Neural progenitor cell (in vitro differentiated cells): ENCODE data around the gene IQGAP2. TPM values are rescaled to one million over a fixed set of nuclear protein-coding genes. Genes with fewer than 3 reads are reported as not detected.

Source experiments
- DNase-seq: peaks from one replicate; pipeline ENCODE4 v3.0.0-alpha.2; 2016; ENCODE audit warnings: low spot score
- H2AFZ ChIP-seq: fragments of 200-600 bp; sonication (generic); replicated peaks from 2 replicates; pipeline ENCODE4 v1.6.1; 2016; ENCODE audit warnings: antibody characterized with exemption
- H3F3A ChIP-seq: fragments of 200-600 bp; sonication (generic); 2 replicates; pipeline ENCODE4 v1.6.1; 2016; ENCODE audit warnings: antibody characterized with exemption, low read depth
- H3K27ac ChIP-seq: fragments of 200-600 bp; sonication (generic); 2 replicates; pipeline ENCODE4 v1.5.1; 2016; ENCODE audit warnings: mild to moderate bottlenecking
- H3K27me3 ChIP-seq: fragments of 200-600 bp; sonication (generic); 2 replicates; pipeline ENCODE4 v1.6.1; 2016; ENCODE audit warnings: mild to moderate bottlenecking, moderate library complexity
- H3K36me3 ChIP-seq: fragments of 200-600 bp; sonication (generic); 2 replicates; pipeline ENCODE4 v1.5.1; 2016
- H3K4me1 ChIP-seq: fragments of 200-600 bp; sonication (generic); 2 replicates; pipeline ENCODE4 v1.6.1; 2016; ENCODE audit warnings: mixed run types
- H3K4me2 ChIP-seq: fragments of 200-600 bp; sonication (generic); 2 replicates; pipeline ENCODE4 v1.6.1; 2016
- H3K4me3 ChIP-seq: fragments of 200-600 bp; sonication (generic); 2 replicates; pipeline ENCODE4 v1.5.1; 2016
- H3K79me2 ChIP-seq: fragments of 200-600 bp; sonication (generic); 2 replicates; pipeline ENCODE4 v1.6.1; 2016; ENCODE audit warnings: low read depth
- H3K9ac ChIP-seq: fragments of 200-600 bp; sonication (generic); 2 replicates; pipeline ENCODE4 v1.6.1; 2016
- H3K9me3 ChIP-seq: fragments of 200-600 bp; sonication (generic); 2 replicates; pipeline ENCODE4 v1.5.1; 2016; ENCODE audit warnings: low read depth
- H4K20me1 ChIP-seq: fragments of 200-600 bp; sonication (generic); 2 replicates; pipeline ENCODE4 v1.6.1; 2016; ENCODE audit warnings: low read depth
- H3K27ac Mint-ChIP-seq: 3 replicates; pipeline ENCODE4 v1.8.0; 2021; ENCODE audit warnings: mixed read lengths
- H3K27me3 Mint-ChIP-seq: 2 replicates; pipeline ENCODE4 v1.8.0; 2022; ENCODE audit warnings: low read depth, mild to moderate bottlenecking, inconsistent platforms, moderate library complexity, mixed read lengths; ENCODE audit not compliant: insufficient read depth
- H3K36me3 Mint-ChIP-seq: 3 replicates; pipeline ENCODE4 v1.8.0; 2021; ENCODE audit warnings: mixed read lengths
- H3K4me1 Mint-ChIP-seq: 3 replicates; pipeline ENCODE4 v1.8.0; 2021; ENCODE audit warnings: mixed read lengths
- H3K4me3 Mint-ChIP-seq: 3 replicates; pipeline ENCODE4 v1.8.0; 2021; ENCODE audit warnings: mild to moderate bottlenecking, moderate library complexity, mixed read lengths
- H3K9me3 Mint-ChIP-seq: 3 replicates; pipeline ENCODE4 v1.8.0; 2020; ENCODE audit warnings: mixed read lengths
- CTCF ChIP-seq: fragments of 200-600 bp; sonication (generic); IDR thresholded peaks from 2 replicates; pipeline ENCODE4 v1.5.1; 2017; ENCODE audit warnings: antibody characterized with exemption, mild to moderate bottlenecking
- EZH2 ChIP-seq: fragments of 200-600 bp; sonication (generic); IDR thresholded peaks from 2 replicates; pipeline ENCODE4 v1.6.1; 2017; ENCODE audit warnings: antibody characterized with exemption, mild to moderate bottlenecking, moderate library complexity
- EZH2phosphoT487 ChIP-seq: fragments of 200-600 bp; sonication (generic); IDR thresholded peaks from 2 replicates; pipeline ENCODE4 v1.6.1; 2017; ENCODE audit warnings: antibody characterized with exemption
- total RNA-seq: library from RNA; depleted of rRNA; stranded (reverse); fragments of >200 nt; gene quantifications from 2 replicates; pipeline ENCODE4 v1.2.3, GENCODE V29; 2015; ENCODE audit warnings: low replicate concordance

IQGAP2 gene
- total RNA-seq, 1 donor from 2014 or later = 37.7 TPM

DNA sequence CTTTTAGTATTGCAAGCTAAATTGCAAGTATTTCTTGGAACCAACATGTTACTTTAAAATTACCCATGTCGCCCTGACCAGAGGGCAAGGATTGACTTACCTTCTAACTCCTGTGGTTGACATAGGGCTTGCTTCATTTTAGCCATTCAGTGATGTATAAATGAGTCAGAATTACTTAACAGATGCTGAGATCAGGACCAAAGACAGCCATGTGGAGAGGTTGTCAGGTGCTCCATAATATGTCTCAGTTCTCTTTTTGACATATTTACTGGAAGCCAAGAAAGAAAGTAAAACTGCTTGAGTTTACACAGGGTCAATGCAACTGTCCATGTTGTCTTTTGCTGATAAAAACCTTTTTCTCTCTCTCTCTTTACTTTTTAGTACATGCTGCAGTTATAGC lies 186.9 kb downstream of the IQGAP2 start:
- no peak overlapping the region for H3K4me2 ChIP-seq
- H3K27me3 ChIP-seq = no peaks in the 10 kb centered on the region
- no peak overlapping the region for H2AFZ ChIP-seq
- no peak overlapping the region for H3K27ac Mint-ChIP-seq
- H3K4me3 ChIP-seq = no peak overlapping the region
- TF ChIP-seq CTCF = no peak
- no peak for TF ChIP-seq EZH2
- TF ChIP-seq EZH2phosphoT487 = no peak
- no peaks in the 10 kb centered on the region for H4K20me1 ChIP-seq
- H3K4me1 Mint-ChIP-seq = no peaks in the 10 kb centered on the region
- H3K4me3 Mint-ChIP-seq = no peak overlapping the region
- H3K9me3 Mint-ChIP-seq = no peaks in the 10 kb centered on the region
- H3K36me3 Mint-ChIP-seq = peaks cover 4% of the 10 kb centered on the region
- no peak overlapping the region for H3K27ac ChIP-seq
- no peak for DNase-seq
- H3F3A ChIP-seq = no peaks in the 10 kb centered on the region
- H3K9me3 ChIP-seq = no peaks in the 10 kb centered on the region
- no peaks in the 10 kb centered on the region for H3K36me3 ChIP-seq
- H3K9ac ChIP-seq = no peak overlapping the region
- H3K27me3 Mint-ChIP-seq = no peaks in the 10 kb centered on the region
- H3K4me1 ChIP-seq = no peaks in the 10 kb centered on the region
- H3K79me2 ChIP-seq = no peaks in the 10 kb centered on the region

- Histone ChIP-seq H3K9ac (no peak overlapping the region), H3K4me2 (no peak overlapping the region), H3F3A (no peaks in the 10 kb centered on the region), H4K20me1 (no peaks in the 10 kb centered on the region), H3K9me3 (no peaks in the 10 kb centered on the region), H3K27me3 (no peaks in the 10 kb centered on the region), H3K79me2 (no peaks in the 10 kb centered on the region), H3K27ac (no peak overlapping the region), H3K36me3 (no peaks in the 10 kb centered on the region), H2AFZ (no peak overlapping the region), H3K4me3 (no peak overlapping the region), H3K4me1 (no peaks in the 10 kb centered on the region)
- Mint-ChIP-seq H3K36me3 (peaks cover 4% of the 10 kb centered on the region), H3K4me1 (no peaks in the 10 kb centered on the region), H3K4me3 (no peak overlapping the region), H3K27ac (no peak overlapping the region), H3K9me3 (no peaks in the 10 kb centered on the region), H3K27me3 (no peaks in the 10 kb centered on the region)
- no peak for TF ChIP-seq EZH2
- TF ChIP-seq CTCF = no peak
- no peak for TF ChIP-seq EZH2phosphoT487
- DNase-seq = no peak
Measured at GRCh38 chr5:76591366-76591765, 188.3 kb downstream of the IQGAP2 start.

DNA sequence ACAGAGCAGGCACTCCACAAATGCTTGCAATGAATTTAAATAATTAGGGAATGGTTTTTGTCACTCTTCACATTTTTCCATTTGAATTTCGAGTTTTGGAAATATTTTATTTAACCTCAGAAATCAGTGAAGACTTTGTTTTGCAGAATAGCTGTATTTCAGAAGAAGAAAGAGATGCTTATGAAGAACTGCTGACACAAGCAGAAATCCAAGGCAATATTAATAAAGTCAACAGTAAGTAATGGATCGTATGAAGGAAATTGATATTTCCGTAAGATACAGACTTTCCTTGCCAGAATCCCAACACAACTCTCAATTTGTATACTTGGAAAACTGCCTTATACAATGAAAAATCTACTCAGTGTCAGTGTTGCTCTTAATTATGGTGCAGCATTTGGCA lies 189.6 kb downstream of the IQGAP2 start:
- Mint-ChIP-seq H3K27ac (no peak overlapping the region), H3K4me3 (no peak overlapping the region), H3K9me3 (no peaks in the 10 kb centered on the region), H3K36me3 (peaks cover 4% of the 10 kb centered on the region), H3K27me3 (no peaks in the 10 kb centered on the region), H3K4me1 (no peaks in the 10 kb centered on the region)
- no peaks in the 10 kb centered on the region for H4K20me1 ChIP-seq
- H2AFZ ChIP-seq = no peak overlapping the region
- H3K27ac ChIP-seq = no peak overlapping the region
- H3K36me3 ChIP-seq = no peaks in the 10 kb centered on the region
- no peak overlapping the region for H3K9ac ChIP-seq
- H3K4me2 ChIP-seq = no peak overlapping the region
- H3K27me3 ChIP-seq = no peaks in the 10 kb centered on the region
- H3K9me3 ChIP-seq = no peaks in the 10 kb centered on the region
- no peak overlapping the region for H3K4me3 ChIP-seq
- no peaks in the 10 kb centered on the region for H3F3A ChIP-seq
- no peak for DNase-seq
- TF ChIP-seq EZH2phosphoT487 = no peak
- TF ChIP-seq EZH2 = no peak
- no peak for TF ChIP-seq CTCF
- H3K4me1 ChIP-seq = no peaks in the 10 kb centered on the region
- H3K79me2 ChIP-seq = no peaks in the 10 kb centered on the region

- Mint-ChIP-seq H3K27ac (no peak overlapping the region), H3K27me3 (no peaks in the 10 kb centered on the region), H3K4me3 (no peak overlapping the region), H3K4me1 (no peaks in the 10 kb centered on the region), H3K36me3 (peaks cover 4% of the 10 kb centered on the region), H3K9me3 (no peaks in the 10 kb centered on the region)
- H3K4me1 ChIP-seq = no peaks in the 10 kb centered on the region
- H3K9ac ChIP-seq = no peak overlapping the region
- DNase-seq = no peak
- no peaks in the 10 kb centered on the region for H3K9me3 ChIP-seq
- H3K79me2 ChIP-seq = no peaks in the 10 kb centered on the region
- no peak for TF ChIP-seq CTCF
- TF ChIP-seq EZH2phosphoT487 = no peak
- H3K27me3 ChIP-seq = no peaks in the 10 kb centered on the region
- no peaks in the 10 kb centered on the region for H4K20me1 ChIP-seq
- H3K4me2 ChIP-seq = no peak overlapping the region
- no peaks in the 10 kb centered on the region for H3F3A ChIP-seq
- no peak overlapping the region for H2AFZ ChIP-seq
- H3K4me3 ChIP-seq = no peak overlapping the region
- H3K36me3 ChIP-seq = no peaks in the 10 kb centered on the region
- no peak overlapping the region for H3K27ac ChIP-seq
Measured at GRCh38 chr5:76594107-76594506, 191.0 kb downstream of the IQGAP2 start.
